Activated naive CD4-positive, alpha-beta T cell treated with anti-CD3 and anti-CD28 coated beads, Interleukin-2, amount 50 U/mL, for 24 hours (primary cell): ENCODE results near the gene PKD2L1.
"Not testable (repeated sequence)": the region's sequence is repeated elsewhere in the genome, so short reads cannot be mapped to it uniquely, and the experiment has no call there.

ENCODE experiments used
- H3K27ac Mint-ChIP-seq: one replicate; pipeline ENCODE4 v1.8.0; 2021; ENCODE audit warnings: mild to moderate bottlenecking, mixed read lengths
- H3K27me3 Mint-ChIP-seq: one replicate; pipeline ENCODE4 v1.8.0; 2021; ENCODE audit warnings: mixed read lengths
- H3K36me3 Mint-ChIP-seq: one replicate; pipeline ENCODE4 v1.8.0; 2021; ENCODE audit warnings: mixed read lengths
- H3K4me1 Mint-ChIP-seq: one replicate; pipeline ENCODE4 v1.8.0; 2021; ENCODE audit warnings: mixed read lengths
- H3K4me3 Mint-ChIP-seq: one replicate; pipeline ENCODE4 v1.8.0; 2021; ENCODE audit warnings: mild to moderate bottlenecking, mixed read lengths
- H3K9me3 Mint-ChIP-seq: one replicate; pipeline ENCODE4 v1.8.0; 2021; ENCODE audit warnings: mixed read lengths

PKD2L1 gene

DNA sequence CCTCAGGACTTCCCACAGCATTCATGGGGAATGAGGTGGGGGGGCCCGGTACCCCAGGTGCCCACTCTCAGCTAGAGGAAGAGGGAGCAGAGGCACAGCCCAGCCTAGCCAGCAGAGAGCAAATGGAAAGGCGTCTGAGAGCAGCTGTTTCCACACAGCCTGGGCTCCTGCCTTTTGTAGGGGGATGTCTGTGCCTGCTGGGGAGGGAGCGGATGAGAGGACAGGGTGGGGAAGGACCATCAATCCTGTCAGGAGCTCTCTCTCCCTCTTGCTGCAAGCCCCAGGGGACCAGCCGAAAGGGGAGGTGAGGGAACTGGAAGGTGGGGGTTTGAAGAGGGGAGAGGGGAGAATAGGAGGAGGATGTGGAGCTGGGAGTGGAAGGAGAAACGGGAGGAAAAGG, at the start of gene PKD2L1:
PKD2L1 (minus strand) TSS at position 150 of the 400 bp plus-strand sequence; CDS start at position 25, 125 bp downstream.
- peaks cover 2% of the 10 kb centered on the region for H3K27me3 Mint-ChIP-seq

DNA sequence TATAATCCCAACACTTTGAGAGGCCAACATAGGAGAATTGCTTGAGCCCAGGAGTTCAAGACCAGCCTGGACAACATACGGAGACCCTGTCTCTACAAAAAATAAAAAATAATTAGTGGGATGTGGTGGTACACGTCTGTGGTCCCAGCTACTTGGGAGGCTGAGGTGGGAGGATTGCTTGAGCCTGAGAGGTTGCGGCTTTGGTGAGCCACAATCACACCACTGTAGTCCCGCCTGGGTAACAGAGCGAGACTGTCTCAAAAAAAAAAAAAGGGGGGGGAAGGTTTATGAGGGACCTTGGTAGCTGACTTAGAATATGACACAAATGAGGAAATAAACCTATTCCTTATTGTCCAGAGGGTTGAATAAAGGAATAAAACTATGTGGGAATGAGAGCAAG, 47.8 kb upstream of the PKD2L1 start:
- no peaks in the 10 kb centered on the region for H3K9me3 Mint-ChIP-seq
- peaks cover 4% of the 10 kb centered on the region for H3K4me1 Mint-ChIP-seq
- peak overlapping the region; percentile 47 for H3K27ac Mint-ChIP-seq
- H3K36me3 Mint-ChIP-seq = peaks cover 7% of the 10 kb centered on the region
- no peak overlapping the region for H3K4me3 Mint-ChIP-seq
- H3K27me3 Mint-ChIP-seq = no peaks in the 10 kb centered on the region

More for the DNA sequence above, at the start of gene PKD2L1:
- H3K9me3 Mint-ChIP-seq = no peaks in the 10 kb centered on the region
- H3K4me3 Mint-ChIP-seq = no peak within 1 kb of the TSS
- H3K36me3 Mint-ChIP-seq = no peaks in the 10 kb centered on the region
- H3K4me1 Mint-ChIP-seq = peaks cover 11% of the 10 kb centered on the region
- no peak within 1 kb of the TSS for H3K27ac Mint-ChIP-seq

- H3K4me3 Mint-ChIP-seq, H3K36me3 Mint-ChIP-seq, H3K4me1 Mint-ChIP-seq, H3K9me3 Mint-ChIP-seq, H3K27me3 Mint-ChIP-seq: not testable (repeated sequence)
- H3K27ac Mint-ChIP-seq = peak overlapping the region; percentile 63
Observed at GRCh38 chr10:100376656-100377055, 46.6 kb upstream of the PKD2L1 start.

GRCh38 chr10:100374677-100375353, 44.8 kb upstream of the PKD2L1 start:
- peak overlapping the region; percentile 28 for H3K4me3 Mint-ChIP-seq

DNA sequence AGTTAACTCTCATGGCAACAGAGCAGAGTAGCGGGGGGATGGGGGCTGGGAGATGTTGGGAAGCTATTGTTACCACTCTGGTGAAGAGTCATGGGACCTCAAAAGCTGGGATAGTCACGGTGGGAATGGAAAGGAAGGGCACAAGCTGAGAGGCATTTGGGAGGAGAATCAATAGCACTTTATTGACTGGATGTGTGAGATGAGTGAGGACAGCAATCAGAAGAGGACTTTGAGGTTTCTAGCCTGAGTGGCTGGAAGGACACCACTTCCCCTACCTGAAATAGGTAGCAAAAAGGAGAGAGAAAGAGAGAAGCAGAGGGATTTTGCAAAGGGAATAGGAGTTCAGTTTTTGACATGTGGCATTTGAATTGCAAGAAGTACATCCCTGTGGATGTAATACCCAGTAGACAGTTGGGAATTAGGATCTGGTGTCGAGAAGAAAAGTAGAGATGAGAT, 44.2 kb upstream of the PKD2L1 start:
- H3K9me3 Mint-ChIP-seq = no peaks in the 10 kb centered on the region
- H3K4me3 Mint-ChIP-seq = no peak overlapping the region
- no peak overlapping the region for H3K27ac Mint-ChIP-seq
- no peaks in the 10 kb centered on the region for H3K36me3 Mint-ChIP-seq
- H3K4me1 Mint-ChIP-seq = peaks cover 23% of the 10 kb centered on the region
- no peaks in the 10 kb centered on the region for H3K27me3 Mint-ChIP-seq

More at GRCh38 chr10:100374677-100375353, 44.8 kb upstream of the PKD2L1 start:
- peaks cover 20% of the 10 kb centered on the region for H3K4me1 Mint-ChIP-seq
- H3K27me3 Mint-ChIP-seq, H3K27ac Mint-ChIP-seq, H3K36me3 Mint-ChIP-seq, H3K9me3 Mint-ChIP-seq: not testable (repeated sequence)

- no peak overlapping the region for H3K4me3 Mint-ChIP-seq
- peaks cover 24% of the 10 kb centered on the region for H3K4me1 Mint-ChIP-seq
- no peak overlapping the region for H3K27ac Mint-ChIP-seq
- no peaks in the 10 kb centered on the region for H3K9me3 Mint-ChIP-seq
- H3K36me3 Mint-ChIP-seq = no peaks in the 10 kb centered on the region
- no peaks in the 10 kb centered on the region for H3K27me3 Mint-ChIP-seq
Observed at GRCh38 chr10:100373298-100374199, 43.5 kb upstream of the PKD2L1 start.

GRCh38 chr10:100372415-100373297, 42.6 kb upstream of the PKD2L1 start:
- Mint-ChIP-seq H3K27ac (no peak overlapping the region), H3K4me1 (peaks cover 24% of the 10 kb centered on the region), H3K27me3 (no peaks in the 10 kb centered on the region), H3K9me3 (no peaks in the 10 kb centered on the region), H3K4me3 (no peak overlapping the region), H3K36me3 (no peaks in the 10 kb centered on the region)

GRCh38 chr10:100371482-100372027, 41.5 kb upstream of the PKD2L1 start:
- peak overlapping the region; percentile 64 for H3K4me3 Mint-ChIP-seq
- H3K36me3 Mint-ChIP-seq = no peaks in the 10 kb centered on the region
- H3K4me1 Mint-ChIP-seq = peaks cover 24% of the 10 kb centered on the region
- H3K27ac Mint-ChIP-seq = peak overlapping the region; percentile 88
- H3K27me3 Mint-ChIP-seq = no peaks in the 10 kb centered on the region
- H3K9me3 Mint-ChIP-seq = no peaks in the 10 kb centered on the region

DNA sequence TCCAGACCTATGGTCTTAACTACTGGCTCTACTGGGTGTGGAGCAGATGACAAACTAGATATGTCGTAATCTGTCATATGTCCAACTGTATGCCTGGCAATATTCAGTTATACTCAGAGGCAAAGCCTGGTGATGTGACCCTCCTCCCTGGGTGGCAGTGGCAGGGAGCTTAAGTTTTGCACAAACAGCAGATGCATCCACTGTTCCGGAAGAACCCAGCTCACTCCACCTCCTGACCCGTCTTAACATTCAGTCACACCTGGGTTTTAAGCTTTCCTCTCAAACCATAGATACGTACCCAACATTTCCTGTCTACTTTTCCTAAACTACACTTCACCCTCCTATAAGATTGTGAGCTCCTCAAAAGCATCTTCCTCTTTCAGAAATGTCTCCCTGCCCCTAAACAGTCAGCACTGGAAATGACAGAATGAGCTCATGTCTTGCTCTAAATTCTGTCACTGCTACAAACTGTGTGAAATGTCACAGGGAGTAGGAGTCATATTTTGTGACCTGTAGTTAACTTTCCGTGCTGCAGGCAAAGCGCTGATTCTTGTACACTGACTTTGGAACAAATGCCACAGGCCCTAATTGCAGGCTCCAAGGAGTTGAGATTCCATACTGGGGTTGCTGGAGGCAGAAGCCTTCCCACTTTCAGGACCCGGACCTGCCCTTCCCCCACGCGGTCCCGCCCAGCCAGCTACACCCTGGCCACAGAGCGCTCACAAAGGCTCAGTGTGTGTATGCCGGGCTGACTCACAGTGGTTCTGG, 40.9 kb upstream of the PKD2L1 start:
- Mint-ChIP-seq H3K27me3 (no peaks in the 10 kb centered on the region), H3K4me1 (peaks cover 24% of the 10 kb centered on the region), H3K9me3 (no peaks in the 10 kb centered on the region), H3K27ac (peak overlapping the region; percentile 88), H3K4me3 (peak overlapping the region; percentile 64), H3K36me3 (no peaks in the 10 kb centered on the region)

GRCh38 chr10:100368721-100369120, 38.7 kb upstream of the PKD2L1 start:
- Mint-ChIP-seq H3K27ac (no peak overlapping the region), H3K4me1 (peaks cover 20% of the 10 kb centered on the region), H3K27me3 (no peaks in the 10 kb centered on the region), H3K4me3 (no peak overlapping the region), H3K36me3 (no peaks in the 10 kb centered on the region), H3K9me3 (no peaks in the 10 kb centered on the region)

DNA sequence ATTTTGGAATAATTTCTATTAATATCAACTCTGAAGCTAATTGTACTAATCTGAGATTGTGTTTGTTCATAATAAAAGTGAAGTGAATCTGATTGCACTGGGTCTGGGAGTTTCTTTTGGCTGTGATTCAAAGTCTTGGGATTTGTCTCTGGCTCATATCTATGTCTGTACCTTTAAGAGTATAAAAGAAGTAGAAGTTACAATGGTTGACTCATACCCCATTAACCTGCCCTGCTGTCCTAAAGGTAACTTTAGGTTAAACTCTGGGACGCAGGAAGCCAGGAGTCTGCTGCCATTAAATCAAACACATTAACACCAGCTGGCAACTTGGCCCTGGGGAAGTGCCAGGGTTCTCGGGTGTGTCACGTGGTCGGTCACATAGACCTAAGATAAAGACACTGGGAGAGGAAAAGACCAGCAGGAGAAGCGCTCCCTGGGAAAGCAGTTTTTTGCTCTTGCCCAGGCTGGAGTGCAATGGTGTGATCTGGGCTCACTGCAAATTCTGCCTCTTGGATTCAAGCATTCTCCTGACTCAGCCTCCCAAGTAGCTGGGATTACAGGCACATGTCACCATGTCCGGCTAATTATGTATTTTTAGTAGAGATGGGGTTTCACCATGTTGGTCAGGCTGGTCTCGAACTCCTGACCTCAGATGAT, 34.8 kb upstream of the PKD2L1 start:
- no peak overlapping the region for H3K4me3 Mint-ChIP-seq
- no peaks in the 10 kb centered on the region for H3K9me3 Mint-ChIP-seq
- no peaks in the 10 kb centered on the region for H3K27me3 Mint-ChIP-seq
- peaks cover 4% of the 10 kb centered on the region for H3K4me1 Mint-ChIP-seq
- no peak overlapping the region for H3K27ac Mint-ChIP-seq
- H3K36me3 Mint-ChIP-seq = peaks cover 7% of the 10 kb centered on the region

GRCh38 chr10:100364175-100364574, 34.1 kb upstream of the PKD2L1 start:
- Mint-ChIP-seq H3K36me3 (peaks cover 9% of the 10 kb centered on the region), H3K27me3 (no peaks in the 10 kb centered on the region), H3K4me1 (peaks cover 4% of the 10 kb centered on the region), H3K4me3 (no peak overlapping the region), H3K9me3 (no peaks in the 10 kb centered on the region), H3K27ac (no peak overlapping the region)

GRCh38 chr10:100362570-100363496, 32.8 kb upstream of the PKD2L1 start:
- Mint-ChIP-seq H3K4me3 (no peak overlapping the region), H3K27me3 (no peaks in the 10 kb centered on the region), H3K36me3 (peaks cover 14% of the 10 kb centered on the region), H3K27ac (no peak overlapping the region), H3K4me1 (peaks cover 8% of the 10 kb centered on the region), H3K9me3 (no peaks in the 10 kb centered on the region)
